OCI-LY1 (cell line): Measurements from ENCODE around the gene ARIH2.

ENCODE experiments used
- EZH2 ChIP-seq: fragments of 200-600 bp; sonication (generic), shearing (Covaris generic); IDR thresholded peaks from 2 replicates; pipeline ENCODE4 v1.8.0; 2017; ENCODE audit warnings: borderline replicate concordance, mixed run types, mild to moderate bottlenecking, antibody characterized with exemption, low read length, moderate library complexity, mixed read lengths
- TF ChIP-seq, protein P1 (sequence below): fragments of 200-600 bp; sonication (generic), shearing (Covaris generic); IDR thresholded peaks from 2 replicates; pipeline ENCODE4 v1.5.1; 2017; ENCODE audit warnings: mild to moderate bottlenecking, antibody characterized with exemption, low read length, moderate library complexity, mixed read lengths

DNA sequence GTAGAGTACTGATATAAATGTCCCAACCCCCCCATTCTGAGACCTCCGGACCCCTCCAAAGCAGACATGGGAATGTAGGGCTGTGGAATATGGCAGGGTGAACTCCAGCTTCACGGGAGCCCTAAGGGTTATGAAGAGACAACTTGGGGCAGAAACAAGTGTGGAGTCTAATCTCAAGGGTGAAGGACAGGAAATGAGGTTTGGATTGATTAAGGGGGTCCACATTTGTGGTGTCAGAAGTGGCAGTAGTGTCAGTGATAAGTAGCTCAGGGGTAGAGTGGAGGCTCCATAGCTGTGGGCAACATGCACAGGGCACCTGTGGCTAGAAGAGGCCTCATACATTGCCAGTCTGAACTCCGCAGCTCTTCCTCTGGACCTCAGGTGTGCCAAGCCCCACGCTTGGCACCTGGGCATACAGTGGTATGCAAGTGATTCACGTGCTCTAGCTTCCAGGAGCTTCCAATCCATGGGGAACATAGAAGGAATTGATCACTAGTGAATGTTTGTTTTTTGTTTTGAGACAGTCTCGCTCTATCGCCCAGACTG is 67.3 kb downstream of the ARIH2 start:
- TF ChIP-seq, protein P1, sequence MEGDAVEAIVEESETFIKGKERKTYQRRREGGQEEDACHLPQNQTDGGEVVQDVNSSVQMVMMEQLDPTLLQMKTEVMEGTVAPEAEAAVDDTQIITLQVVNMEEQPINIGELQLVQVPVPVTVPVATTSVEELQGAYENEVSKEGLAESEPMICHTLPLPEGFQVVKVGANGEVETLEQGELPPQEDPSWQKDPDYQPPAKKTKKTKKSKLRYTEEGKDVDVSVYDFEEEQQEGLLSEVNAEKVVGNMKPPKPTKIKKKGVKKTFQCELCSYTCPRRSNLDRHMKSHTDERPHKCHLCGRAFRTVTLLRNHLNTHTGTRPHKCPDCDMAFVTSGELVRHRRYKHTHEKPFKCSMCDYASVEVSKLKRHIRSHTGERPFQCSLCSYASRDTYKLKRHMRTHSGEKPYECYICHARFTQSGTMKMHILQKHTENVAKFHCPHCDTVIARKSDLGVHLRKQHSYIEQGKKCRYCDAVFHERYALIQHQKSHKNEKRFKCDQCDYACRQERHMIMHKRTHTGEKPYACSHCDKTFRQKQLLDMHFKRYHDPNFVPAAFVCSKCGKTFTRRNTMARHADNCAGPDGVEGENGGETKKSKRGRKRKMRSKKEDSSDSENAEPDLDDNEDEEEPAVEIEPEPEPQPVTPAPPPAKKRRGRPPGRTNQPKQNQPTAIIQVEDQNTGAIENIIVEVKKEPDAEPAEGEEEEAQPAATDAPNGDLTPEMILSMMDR = no peak
- TF ChIP-seq EZH2 = no peak
